Right hindlimb (tissue), 1 donor: ENCODE data around the gene TAF1B.

ENCODE experiments used
- DNase-seq: peaks from one replicate; pipeline ENCODE4 v3.0.0-alpha.2; 2018

TAF1B gene

GRCh38 chr2:9944330-9944758, 101.1 kb downstream of the TAF1B start:
- no peak for DNase-seq

- DNase-seq: no peak
Observed at GRCh38 chr2:9945596-9945995, 102.3 kb downstream of the TAF1B start.

GRCh38 chr2:9946076-9946475, 102.8 kb downstream of the TAF1B start:
- DNase-seq: no peak

GRCh38 chr2:9946818-9947217, 103.5 kb downstream of the TAF1B start:
- no peak for DNase-seq

GRCh38 chr2:9948721-9949120, 105.4 kb downstream of the TAF1B start:
- DNase-seq: no peak

GRCh38 chr2:9949239-9949991, 106.1 kb downstream of the TAF1B start:
- DNase-seq: no peak

GRCh38 chr2:9949992-9950520, 106.8 kb downstream of the TAF1B start:
- no peak for DNase-seq

GRCh38 chr2:9950521-9951271, 107.4 kb downstream of the TAF1B start:
- no peak for DNase-seq

- no peak for DNase-seq
Observed at GRCh38 chr2:9951272-9951521, 107.9 kb downstream of the TAF1B start.

GRCh38 chr2:9951522-9952285, 108.4 kb downstream of the TAF1B start, which contains the start of gene GRHL1:
Gene GRHL1 (plus strand): TSS chr2:9951693. CDS start chr2:9951834, 141 bp downstream.
- peak; percentile 95 for DNase-seq

GRCh38 chr2:9952286-9952737, 109.0 kb downstream of the TAF1B start:
- no peak for DNase-seq

- no peak for DNase-seq
Observed at GRCh38 chr2:9952856-9953503, 109.7 kb downstream of the TAF1B start.

GRCh38 chr2:9954136-9954535, 110.9 kb downstream of the TAF1B start:
- DNase-seq: no peak

GRCh38 chr2:9958057-9958456, 114.8 kb downstream of the TAF1B start:
- DNase-seq: no peak

GRCh38 chr2:9959262-9959661, 116.0 kb downstream of the TAF1B start:
- DNase-seq: no peak

GRCh38 chr2:9961013-9961412, 117.7 kb downstream of the TAF1B start:
- no peak for DNase-seq

- DNase-seq: no peak
Observed at GRCh38 chr2:9964334-9964980, 121.2 kb downstream of the TAF1B start.

GRCh38 chr2:9965119-9965822, 122.0 kb downstream of the TAF1B start:
- DNase-seq: no peak

GRCh38 chr2:9966491-9967022, 123.3 kb downstream of the TAF1B start:
- DNase-seq: no peak

GRCh38 chr2:9967053-9967775, 123.9 kb downstream of the TAF1B start:
- no peak for DNase-seq
